GM12892 (cell line): ENCODE results near the gene RBM39.

Source experiments
- POLR2A ChIP-seq: IDR thresholded peaks from 2 replicates; pipeline ENCODE4 v1.6.1; 2011; ENCODE audit warnings: low read depth, low read length, control low read depth
- POLR2AphosphoS5 ChIP-seq: IDR thresholded peaks from 2 replicates; pipeline ENCODE4 v1.6.1; 2011; ENCODE audit warnings: low read depth, low read length, control low read depth

GRCh38 chr20:35739294-35740163 lies 2.5 kb downstream of the RBM39 start:
- TF ChIP-seq POLR2A (no peak; the same call in 1 of the 2 replicates), POLR2AphosphoS5 (peak; percentile 61; the same call in 1 of the 2 replicates)
